Esophagus squamous epithelium (tissue), 5 donors: ENCODE results near the gene GAMT. TPM values are rescaled to one million over a fixed set of nuclear protein-coding genes. Genes with fewer than 3 reads are reported as not detected.

Experiments
- DNase-seq: peaks from one replicate; lab custom pipeline; 2025; lab: John Stamatoyannopoulos, UW
- H3K27ac ChIP-seq, 4 donors: fragments of 200-600 bp; sonication (generic); one replicate each; pipeline ENCODE4 v1.5.1; 2016 to 2019; ENCODE audit warnings: mild to moderate bottlenecking in 1 of 4
- H3K27me3 ChIP-seq, 4 donors: fragments of 200-600 bp; sonication (generic); 1 replicate in 3 of 4; 2 replicates in 1 of 4; pipeline versions ENCODE4 v1.5.1 to v1.6.0; 2017 to 2021; ENCODE audit warnings: antibody characterized with exemption in 1 of 4
- H3K36me3 ChIP-seq, 3 donors: fragments of 200-600 bp; sonication (generic); one replicate each; pipeline ENCODE4 v1.5.1; 2016 to 2019
- H3K4me1 ChIP-seq, 3 donors: fragments of 200-600 bp; sonication (generic); one replicate each; pipeline ENCODE4 v1.5.1; 2017 to 2019
- H3K4me3 ChIP-seq, 4 donors: fragments of 200-600 bp; sonication (generic); 1 replicate in 3 of 4; 2 replicates in 1 of 4; pipeline ENCODE4 v1.5.1; 2016 to 2019; ENCODE audit warnings: mild to moderate bottlenecking in 2 of 4, moderate library complexity in 1 of 4
- H3K9me3 ChIP-seq, 3 donors: fragments of 200-600 bp; sonication (generic); one replicate each; pipeline ENCODE4 v1.5.1; 2016 to 2019
- CTCF ChIP-seq, 6 experiments: fragments of 450-650 bp in 4 of 6; fragments of 200-600 bp in 2 of 6; sonication (generic) in 2 of 6; IDR thresholded peaks; one replicate each; pipeline ENCODE4 v1.5.1; 2016 to 2019; ENCODE audit warnings: antibody characterized with exemption in 6 of 6, mild to moderate bottlenecking in 4 of 6, moderate library complexity in 4 of 6
- POLR2A ChIP-seq, 4 donors: fragments of 450-650 bp; IDR thresholded peaks; one replicate each; pipeline ENCODE4 v1.6.1; 2017; ENCODE audit warnings: antibody characterized with exemption in 4 of 4, mild to moderate bottlenecking in 4 of 4, moderate library complexity in 3 of 4
- WGBS, 2 donors: methylation state at CpG; one replicate each; pipeline ENCODE4 v1.1.5; 2018; 5-methylcytosine and 5-hydroxymethylcytosine counted together
- intact Hi-C: fragments of 100-400 bp; cut with DNase I; formaldehyde crosslinking; loops from one replicate; pipeline ENCODE4 v1.15.0; 2022
- total RNA-seq, 4 donors: library from RNA; depleted of rRNA; stranded (reverse); fragments of >200 nt; gene quantifications; one replicate each; pipeline ENCODE4 v1.1.0, GENCODE V29; 2016
- donor health status: DM: yes; HTN: yes; CAD: no.

GAMT gene
- 10 to 100 TPM in 3 of 4 donors, 1 to 10 TPM in 1; 2.4 to 40.0 (median 13.1) TPM for total RNA-seq

- H3K9me3 ChIP-seq = no peaks in the 10 kb centered on the region
- H3K4me1 ChIP-seq = peaks cover 31 to 63% (median 31%) of the 10 kb centered on the region in 3 donors
- H3K4me3 ChIP-seq = peak within 1 kb of the TSS; percentile 46 to 83 (median 56)
- peaks cover 0 to 5% (median 0%) of the 10 kb centered on the region in 4 donors for H3K27me3 ChIP-seq
- WGBS, 2 donors = 0 to 6% methylated on average over 5 to 7 of the region's 87 CpGs
- H3K27ac ChIP-seq = peak within 1 kb of the TSS; percentile 32 to 61 (median 54)
- intact Hi-C loops = loop anchor here (10.0 kb wide), 1 partner anchor 127 kb away; the partner anchor contains the start of gene FAM174C
- no peak for DNase-seq
- TF ChIP-seq POLR2A (IDR thresholded peaks at IDR 0.05) = no peak
- peak; percentile 20 to 56 (median 36) for TF ChIP-seq CTCF (IDR thresholded peaks at IDR 0.05)
- no peaks in the 10 kb centered on the region for H3K36me3 ChIP-seq
Measured at GRCh38 chr19:1401138-1401888, at the start of gene GAMT. Gene GAMT, minus strand, starts transcription at chr19:1401542. Its CDS starts 66 bp downstream, at chr19:1401476.

DNA sequence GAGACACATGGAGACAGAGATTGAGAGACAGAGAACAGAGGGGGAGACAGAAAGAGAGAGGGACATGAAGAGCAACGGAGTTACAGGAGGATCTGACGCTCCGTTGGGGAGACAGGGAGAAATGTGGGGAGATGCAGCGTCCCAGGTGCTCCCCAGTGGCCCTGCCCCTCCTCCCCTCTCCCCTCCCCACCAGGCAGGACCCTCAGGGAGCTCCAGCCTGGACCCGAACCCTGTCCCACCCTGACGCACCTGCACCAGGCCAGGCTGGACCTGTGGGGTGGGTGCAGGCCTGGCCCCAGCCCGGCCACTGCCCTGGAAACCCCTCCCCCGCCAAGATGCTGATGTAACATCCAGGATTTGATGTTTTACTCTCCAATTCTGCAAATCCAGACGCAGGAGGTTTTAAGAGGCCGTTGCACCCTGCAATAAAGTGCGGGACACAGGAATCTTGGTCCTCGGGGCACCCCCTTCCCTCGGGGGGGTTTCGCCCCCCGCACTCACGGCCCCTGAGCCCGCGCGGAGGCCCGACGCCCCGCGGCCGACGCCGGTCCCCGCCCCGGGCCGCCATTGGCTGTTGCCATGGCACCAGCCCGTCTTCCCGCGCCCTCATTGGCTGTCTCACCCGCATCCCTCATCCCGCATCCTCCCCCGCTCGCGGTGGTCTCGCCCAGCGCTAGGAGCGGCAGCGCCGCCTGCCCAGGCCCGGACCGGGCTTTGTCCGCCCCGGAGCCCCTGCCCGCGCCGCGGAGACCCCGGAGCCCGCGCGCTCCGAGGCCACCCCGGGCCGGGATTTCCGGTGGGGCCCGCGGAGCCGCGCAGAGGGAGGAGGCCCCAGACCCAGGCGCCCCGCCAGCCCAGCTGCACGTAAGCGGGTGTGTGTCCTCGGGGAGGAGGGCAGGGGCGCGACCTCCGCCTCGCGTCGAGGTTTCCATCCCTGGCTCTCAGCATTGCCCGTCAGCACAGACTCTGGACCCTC lies 48.4 kb upstream of the GAMT start, which contains the start of gene APC2:
Gene APC2, plus strand, starts transcription at position 655 of the 976 bp plus-strand sequence. CDS start 2,881 bp downstream, outside the sequence.
- H3K4me1 ChIP-seq = peaks cover 25 to 55% (median 29%) of the 10 kb centered on the region in 3 donors
- H3K36me3 ChIP-seq = no peaks in the 10 kb centered on the region
- WGBS, 2 donors = 0 to 13% methylated on average over 3 to 10 of the region's 74 CpGs
- H3K27ac ChIP-seq = no peak within 1 kb of the TSS
- intact Hi-C loops = loop anchor here (10.0 kb wide), 1 partner anchor 165 kb away; the partner anchor contains the start of gene EFNA2
- H3K27me3 ChIP-seq = peaks cover 48 to 96% (median 59%) of the 10 kb centered on the region in 4 donors
- no peak for DNase-seq
- peak within 1 kb of the TSS in 1 of 4 donors; percentile 3 for H3K4me3 ChIP-seq
- H3K9me3 ChIP-seq = no peaks in the 10 kb centered on the region
- no peak for TF ChIP-seq CTCF (IDR thresholded peaks at IDR 0.05)
- TF ChIP-seq POLR2A (IDR thresholded peaks at IDR 0.05) = no peak

DNA sequence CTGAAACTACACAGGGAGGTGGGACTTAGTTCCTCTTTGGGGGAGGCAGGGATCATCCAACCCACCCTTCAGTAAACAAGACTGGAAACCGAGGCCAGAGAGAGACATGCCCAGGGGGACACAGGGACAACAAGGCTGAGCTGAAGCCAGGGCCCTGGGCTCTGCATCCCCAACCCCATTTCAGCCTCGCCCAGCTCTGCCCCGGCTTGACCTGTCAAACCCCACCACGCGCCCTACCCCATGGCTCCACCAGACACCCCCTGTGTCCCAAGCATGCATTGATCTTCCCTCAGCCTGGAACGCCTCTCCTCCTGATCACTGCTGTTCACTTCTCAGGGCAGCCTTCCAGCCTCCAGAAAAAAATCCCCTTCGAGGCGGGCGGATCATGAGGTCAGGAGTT lies 46.6 kb upstream of the GAMT start:
- intact Hi-C loops = no loop called here
- peaks cover 18 to 54% (median 25%) of the 10 kb centered on the region in 3 donors for H3K4me1 ChIP-seq

GRCh38 chr19:1447504-1447903 lies 46.2 kb upstream of the GAMT start:
- no peak overlapping the region for H3K27ac ChIP-seq
- H3K4me1 ChIP-seq = peaks cover 18 to 49% (median 25%) of the 10 kb centered on the region in 3 donors
- no peak overlapping the region for H3K4me3 ChIP-seq
- 18% methylated on average over 1 of the region's 4 CpGs; no CpG with 5 or more reads in 1 of the 2 donors for WGBS, 2 donors
- TF ChIP-seq POLR2A (IDR thresholded peaks at IDR 0.05) (no peak), CTCF (IDR thresholded peaks at IDR 0.05) (no peak)
- H3K36me3 ChIP-seq = peaks cover 0 to 6% (median 0%) of the 10 kb centered on the region in 3 donors
- peaks cover 42 to 74% (median 51%) of the 10 kb centered on the region in 4 donors for H3K27me3 ChIP-seq
- DNase-seq = no peak
- H3K9me3 ChIP-seq = no peaks in the 10 kb centered on the region
- intact Hi-C loops = no loop called here

More for the DNA sequence above, 46.6 kb upstream of the GAMT start:
- H3K4me3 ChIP-seq = no peak overlapping the region
- TF ChIP-seq POLR2A (IDR thresholded peaks at IDR 0.05) (no peak), CTCF (IDR thresholded peaks at IDR 0.05) (no peak)
- H3K9me3 ChIP-seq = no peaks in the 10 kb centered on the region
- H3K36me3 ChIP-seq = peaks cover 0 to 2% (median 0%) of the 10 kb centered on the region in 3 donors
- H3K27me3 ChIP-seq = peaks cover 47 to 78% (median 53%) of the 10 kb centered on the region in 4 donors
- no peak overlapping the region for H3K27ac ChIP-seq
- no peak for DNase-seq
- 61 to 77% methylated on average over 5 to 6 of the region's 9 CpGs for WGBS, 2 donors
